ENCODE results near the gene TGFBR3. TPM values are rescaled to one million over a fixed set of nuclear protein-coding genes. Genes with fewer than 3 reads are reported as not detected.

The TGFBR3 gene
- total RNA-seq, 1 experiment from 2014 or later, result 2.4 TPM

- no peaks in the 10 kb centered on the region for H3K9me3 Mint-ChIP-seq
- no peak overlapping the region for H3K9ac ChIP-seq (ENCODE audit: extremely low read depth, insufficient read length, low read length)
- H3K23me2 ChIP-seq (ENCODE audit: insufficient read length, low read depth, low read length, poor library complexity, severe bottlenecking), result no peaks in the 10 kb centered on the region
- H3K27ac Mint-ChIP-seq, result no peak overlapping the region
- H3K14ac ChIP-seq (ENCODE audit: insufficient read depth, low read length), result no peak overlapping the region
- DNase-seq, result no peak
- H2BK12ac ChIP-seq (ENCODE audit: insufficient read length, low read depth, low read length), result no peak overlapping the region
- no peak overlapping the region for H2BK15ac ChIP-seq (ENCODE audit: low read depth, low read length)
- H3K27me3 ChIP-seq (ENCODE audit: insufficient read depth, low read length), result no peaks in the 10 kb centered on the region
- no peak overlapping the region for H4K5ac ChIP-seq (ENCODE audit: insufficient read length, low read depth, low read length)
- H2BK20ac ChIP-seq (ENCODE audit: low read depth, low read length, poor library complexity, severe bottlenecking), result no peak overlapping the region
- H3K27me3 Mint-ChIP-seq (ENCODE audit: low read depth), result no peaks in the 10 kb centered on the region; the same call in 1 of the 2 replicates
- H2AFZ ChIP-seq (ENCODE audit: low read length), result no peak overlapping the region
- peaks cover 25 to 30% of the 10 kb centered on the region in 2 experiments for H3K4me1 Mint-ChIP-seq
- H3K79me2 ChIP-seq (ENCODE audit: insufficient read depth, low read length), result no peaks in the 10 kb centered on the region
- H4K91ac ChIP-seq (ENCODE audit: insufficient read length, low read depth, low read length), result no peak overlapping the region
- H3K23ac ChIP-seq (ENCODE audit: insufficient read length, low read depth, low read length), result no peak overlapping the region
- H3K36me3 Mint-ChIP-seq (ENCODE audit: insufficient read depth in 1 of 3, low read depth in 3 of 3), result no peaks in the 10 kb centered on the region; a peak in 1 of 7 replicates
- no peaks in the 10 kb centered on the region for H3K9me3 ChIP-seq (ENCODE audit: control insufficient read depth, low read depth, low read length)
- H2BK120ac ChIP-seq (ENCODE audit: low read depth, low read length, poor library complexity, severe bottlenecking), result no peak overlapping the region
- H3K79me1 ChIP-seq (ENCODE audit: insufficient read depth, low read depth, low read length, poor library complexity, severe bottlenecking), result no peaks in the 10 kb centered on the region
- H3K4me3 Mint-ChIP-seq, result no peak overlapping the region
- no peaks in the 10 kb centered on the region for H4K20me1 ChIP-seq (ENCODE audit: control insufficient read depth, insufficient read depth, insufficient read length)
- peaks cover 5% of the 10 kb centered on the region; the same call in 1 of the 2 replicates for H3K4me1 ChIP-seq (ENCODE audit: insufficient read depth, low read length)
- H3K18ac ChIP-seq (ENCODE audit: insufficient read length, low read depth, low read length), result no peak overlapping the region
- no peak overlapping the region for H3K4me2 ChIP-seq (ENCODE audit: insufficient read depth, insufficient read length, low read length)
- no CpG with 5 or more reads among the region's 3 CpGs for WGBS (ENCODE audit: extremely low coverage, insufficient read length, low lambda C conversion rate)
- H3K4ac ChIP-seq (ENCODE audit: low read depth, low read length), result no peak overlapping the region
- no peak for TF ChIP-seq CTCF (conservative IDR thresholded peaks at IDR 0.05)
- H3K27ac ChIP-seq (ENCODE audit: insufficient read length, low read depth, low read length), result no peak overlapping the region
- H2AK5ac ChIP-seq (ENCODE audit: insufficient read length, low read length), result no peak overlapping the region
- H4K8ac ChIP-seq (replicated peaks; ENCODE audit: insufficient read length, low read depth, low read length), result no peak overlapping the region
- H2BK5ac ChIP-seq (ENCODE audit: insufficient read length, low read length), result no peak overlapping the region
- no peak overlapping the region for H3K56ac ChIP-seq (ENCODE audit: insufficient read length, low read depth, low read length)
- H3T11ph ChIP-seq (ENCODE audit: low read length), result no peak overlapping the region
These were observed 84.3 kb downstream of the TGFBR3 start for GRCh38 chr1:91801496-91802115.
